GM21423 (cell line): ENCODE results near the gene TMOD4.

Source experiments
- ATAC-seq: cut with Tn5 transposase; IDR thresholded peaks from one replicate; pipeline ENCODE4 v1.9.1; 2021; ENCODE audit warnings: mild to moderate bottlenecking, moderate library complexity; ENCODE audit not compliant: unreplicated experiment

The TMOD4 gene

GRCh38 chr1:151176514-151177045, 799 bp upstream of the TMOD4 start:
- ATAC-seq = no peak

- no peak for ATAC-seq
Measured at GRCh38 chr1:151175041-151175741, 590 bp downstream of the TMOD4 start.

- no peak for ATAC-seq
Measured at GRCh38 chr1:151171190-151171589, 4.6 kb downstream of the TMOD4 start.

- ATAC-seq = no peak
Measured at GRCh38 chr1:151167116-151167515, 8.7 kb downstream of the TMOD4 start.

- ATAC-seq = peak; percentile 13
Measured at GRCh38 chr1:151166505-151166956, 9.2 kb downstream of the TMOD4 start.

- peak; percentile 88 for ATAC-seq
Measured at GRCh38 chr1:151165738-151166504, 9.9 kb downstream of the TMOD4 start, which contains the start of the genes LYSMD1 and SCNM1. LYSMD1 (minus strand) TSS chr1:151165902; CDS start chr1:151165258, 644 bp downstream. SCNM1 (plus strand) TSS chr1:151166144; CDS start chr1:151166153, 9 bp downstream.

- peak; percentile 15 for ATAC-seq
Measured at GRCh38 chr1:151165281-151165737, 10.5 kb downstream of the TMOD4 start.

GRCh38 chr1:151164732-151165280, 11.0 kb downstream of the TMOD4 start:
- ATAC-seq = no peak

GRCh38 chr1:151159373-151159772, 16.4 kb downstream of the TMOD4 start:
- no peak for ATAC-seq

- no peak for ATAC-seq
Measured at GRCh38 chr1:151158751-151159251, 17.0 kb downstream of the TMOD4 start.

- ATAC-seq = no peak
Measured at GRCh38 chr1:151158326-151158725, 17.5 kb downstream of the TMOD4 start.

GRCh38 chr1:151157067-151157531, 18.7 kb downstream of the TMOD4 start:
- no peak for ATAC-seq

- peak; percentile 70 for ATAC-seq
Measured at GRCh38 chr1:151156515-151156819, 19.3 kb downstream of the TMOD4 start, which contains the start of gene TNFAIP8L2. TNFAIP8L2 (plus strand) TSS chr1:151156649; CDS start chr1:151158698, 2,049 bp downstream.

GRCh38 chr1:151147665-151148064, 28.1 kb downstream of the TMOD4 start:
- no peak for ATAC-seq

- no peak for ATAC-seq
Measured at GRCh38 chr1:151147132-151147503, 28.7 kb downstream of the TMOD4 start.

- ATAC-seq = peak; percentile 99
Measured at GRCh38 chr1:151146412-151147131, 29.2 kb downstream of the TMOD4 start, which contains the start of gene SEMA6C. SEMA6C (minus strand) TSS chr1:151146631; CDS start chr1:151142621, 4,010 bp downstream.

- ATAC-seq = no peak
Measured at GRCh38 chr1:151146072-151146411, 29.7 kb downstream of the TMOD4 start.

GRCh38 chr1:151145304-151146071, 30.3 kb downstream of the TMOD4 start:
- no peak for ATAC-seq

- ATAC-seq = no peak
Measured at GRCh38 chr1:151144474-151145303, 31.1 kb downstream of the TMOD4 start.
